Neural progenitor cell (in vitro differentiated cells): Measurements from ENCODE around the gene STT3A. TPM values are rescaled to one million over a fixed set of nuclear protein-coding genes. Genes with fewer than 3 reads are reported as not detected.

Source experiments
- DNase-seq: peaks from one replicate; pipeline ENCODE4 v3.0.0-alpha.2; 2016; ENCODE audit warnings: low spot score
- H2AFZ ChIP-seq: fragments of 200-600 bp; sonication (generic); replicated peaks from 2 replicates; pipeline ENCODE4 v1.6.1; 2016; ENCODE audit warnings: antibody characterized with exemption
- H3F3A ChIP-seq: fragments of 200-600 bp; sonication (generic); 2 replicates; pipeline ENCODE4 v1.6.1; 2016; ENCODE audit warnings: antibody characterized with exemption, low read depth
- H3K27ac ChIP-seq: fragments of 200-600 bp; sonication (generic); 2 replicates; pipeline ENCODE4 v1.5.1; 2016; ENCODE audit warnings: mild to moderate bottlenecking
- H3K27me3 ChIP-seq: fragments of 200-600 bp; sonication (generic); 2 replicates; pipeline ENCODE4 v1.6.1; 2016; ENCODE audit warnings: mild to moderate bottlenecking, moderate library complexity
- H3K36me3 ChIP-seq: fragments of 200-600 bp; sonication (generic); 2 replicates; pipeline ENCODE4 v1.5.1; 2016
- H3K4me1 ChIP-seq: fragments of 200-600 bp; sonication (generic); 2 replicates; pipeline ENCODE4 v1.6.1; 2016; ENCODE audit warnings: mixed run types
- H3K4me2 ChIP-seq: fragments of 200-600 bp; sonication (generic); 2 replicates; pipeline ENCODE4 v1.6.1; 2016
- H3K4me3 ChIP-seq: fragments of 200-600 bp; sonication (generic); 2 replicates; pipeline ENCODE4 v1.5.1; 2016
- H3K79me2 ChIP-seq: fragments of 200-600 bp; sonication (generic); 2 replicates; pipeline ENCODE4 v1.6.1; 2016; ENCODE audit warnings: low read depth
- H3K9ac ChIP-seq: fragments of 200-600 bp; sonication (generic); 2 replicates; pipeline ENCODE4 v1.6.1; 2016
- H3K9me3 ChIP-seq: fragments of 200-600 bp; sonication (generic); 2 replicates; pipeline ENCODE4 v1.5.1; 2016; ENCODE audit warnings: low read depth
- H4K20me1 ChIP-seq: fragments of 200-600 bp; sonication (generic); 2 replicates; pipeline ENCODE4 v1.6.1; 2016; ENCODE audit warnings: low read depth
- H3K27ac Mint-ChIP-seq: 3 replicates; pipeline ENCODE4 v1.8.0; 2021; ENCODE audit warnings: mixed read lengths
- H3K27me3 Mint-ChIP-seq: 2 replicates; pipeline ENCODE4 v1.8.0; 2022; ENCODE audit warnings: low read depth, mild to moderate bottlenecking, inconsistent platforms, moderate library complexity, mixed read lengths; ENCODE audit not compliant: insufficient read depth
- H3K36me3 Mint-ChIP-seq: 3 replicates; pipeline ENCODE4 v1.8.0; 2021; ENCODE audit warnings: mixed read lengths
- H3K4me1 Mint-ChIP-seq: 3 replicates; pipeline ENCODE4 v1.8.0; 2021; ENCODE audit warnings: mixed read lengths
- H3K4me3 Mint-ChIP-seq: 3 replicates; pipeline ENCODE4 v1.8.0; 2021; ENCODE audit warnings: mild to moderate bottlenecking, moderate library complexity, mixed read lengths
- H3K9me3 Mint-ChIP-seq: 3 replicates; pipeline ENCODE4 v1.8.0; 2020; ENCODE audit warnings: mixed read lengths
- CTCF ChIP-seq: fragments of 200-600 bp; sonication (generic); IDR thresholded peaks from 2 replicates; pipeline ENCODE4 v1.5.1; 2017; ENCODE audit warnings: antibody characterized with exemption, mild to moderate bottlenecking
- EZH2 ChIP-seq: fragments of 200-600 bp; sonication (generic); IDR thresholded peaks from 2 replicates; pipeline ENCODE4 v1.6.1; 2017; ENCODE audit warnings: antibody characterized with exemption, mild to moderate bottlenecking, moderate library complexity
- EZH2phosphoT487 ChIP-seq: fragments of 200-600 bp; sonication (generic); IDR thresholded peaks from 2 replicates; pipeline ENCODE4 v1.6.1; 2017; ENCODE audit warnings: antibody characterized with exemption
- total RNA-seq: library from RNA; depleted of rRNA; stranded (reverse); fragments of >200 nt; gene quantifications from 2 replicates; pipeline ENCODE4 v1.2.3, GENCODE V29; 2015; ENCODE audit warnings: low replicate concordance

STT3A gene
- total RNA-seq, 1 donor from 2014 or later = 111 TPM

- peak overlapping the region; percentile 85 for H3K9ac ChIP-seq
- no peak for DNase-seq
- H3K4me3 Mint-ChIP-seq = peak overlapping the region; percentile 95
- H3K4me2 ChIP-seq = peak overlapping the region; percentile 95
- TF ChIP-seq EZH2 (no peak), CTCF (peak; percentile 6), EZH2phosphoT487 (no peak)
- peaks cover 3% of the 10 kb centered on the region for H3K27me3 Mint-ChIP-seq
- H3K27ac ChIP-seq = peak overlapping the region; percentile 95
- H3K9me3 Mint-ChIP-seq = no peaks in the 10 kb centered on the region
- H3K27me3 ChIP-seq = no peaks in the 10 kb centered on the region
- peak overlapping the region; percentile 89 for H3K4me3 ChIP-seq
- peaks cover 16% of the 10 kb centered on the region for H3K4me1 Mint-ChIP-seq
- H2AFZ ChIP-seq = peak overlapping the region; percentile 95
- peaks cover 9% of the 10 kb centered on the region for H3K36me3 Mint-ChIP-seq
- H3K4me1 ChIP-seq = peaks cover 23% of the 10 kb centered on the region
- H3K79me2 ChIP-seq = peaks cover 46% of the 10 kb centered on the region
- H3F3A ChIP-seq = peaks cover 32% of the 10 kb centered on the region
- H3K9me3 ChIP-seq = no peaks in the 10 kb centered on the region
- H3K27ac Mint-ChIP-seq = peak overlapping the region; percentile 64
- H3K36me3 ChIP-seq = peaks cover 13% of the 10 kb centered on the region
- H4K20me1 ChIP-seq = no peaks in the 10 kb centered on the region
Observed at GRCh38 chr11:125625225-125625629, 32.6 kb downstream of the STT3A start.

DNA sequence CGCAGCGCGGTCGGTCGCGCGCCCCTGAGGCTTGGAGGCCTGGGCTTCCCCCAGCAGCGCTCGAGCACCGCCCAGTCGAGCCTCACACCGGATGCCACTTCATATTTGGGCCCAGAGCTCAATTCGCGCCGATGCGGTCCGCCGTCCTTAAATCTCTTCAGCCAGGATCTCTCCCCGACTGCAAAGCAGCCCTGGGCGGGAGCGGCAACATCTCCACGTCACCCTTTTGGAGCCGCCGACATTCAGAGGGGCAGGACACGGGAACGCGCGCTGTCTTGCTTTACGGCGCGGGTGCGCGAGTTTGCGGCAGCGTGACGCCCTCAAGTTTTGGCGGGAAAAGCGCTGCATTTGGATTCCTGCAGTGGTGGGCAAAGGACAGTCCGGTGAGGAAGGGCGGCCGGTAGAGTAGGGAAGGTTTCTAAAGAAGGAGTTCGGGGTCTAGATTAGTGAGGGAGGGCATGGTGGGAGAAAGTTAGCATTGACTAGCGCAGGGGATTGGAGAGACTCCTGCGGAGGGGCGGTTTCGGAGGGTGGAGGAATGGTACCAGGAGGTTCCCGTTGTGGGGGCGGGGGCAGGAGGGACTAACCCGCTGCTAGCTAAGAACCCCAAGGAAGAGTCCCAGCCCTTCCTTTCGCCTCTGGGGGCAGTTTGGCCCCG is 33.1 kb downstream of the STT3A start:
- H3K4me2 ChIP-seq = peak overlapping the region; percentile 95

GRCh38 chr11:125626288-125626950 is 33.8 kb downstream of the STT3A start:
- H2AFZ ChIP-seq = peak overlapping the region; percentile 95
- no peaks in the 10 kb centered on the region for H3K9me3 ChIP-seq
- TF ChIP-seq EZH2 (no peak), CTCF (peak; percentile 48)

More for the DNA sequence above, 33.1 kb downstream of the STT3A start:
- TF ChIP-seq CTCF = no peak
- peak; percentile 16 for TF ChIP-seq EZH2
- H3K4me1 Mint-ChIP-seq = peaks cover 16% of the 10 kb centered on the region
- H4K20me1 ChIP-seq = no peaks in the 10 kb centered on the region
- H3K27me3 ChIP-seq = no peaks in the 10 kb centered on the region
- H3K4me1 ChIP-seq = peaks cover 23% of the 10 kb centered on the region
- H3K36me3 Mint-ChIP-seq = peaks cover 9% of the 10 kb centered on the region
- H3K9me3 ChIP-seq = no peaks in the 10 kb centered on the region
- peaks cover 13% of the 10 kb centered on the region for H3K36me3 ChIP-seq
- H3K79me2 ChIP-seq = peaks cover 51% of the 10 kb centered on the region
- H3K9me3 Mint-ChIP-seq = no peaks in the 10 kb centered on the region
- peak overlapping the region; percentile 95 for H2AFZ ChIP-seq
- peak; percentile 98 for DNase-seq
- peaks cover 32% of the 10 kb centered on the region for H3F3A ChIP-seq
- H3K27me3 Mint-ChIP-seq = peaks cover 3% of the 10 kb centered on the region
- H3K27ac Mint-ChIP-seq = peak overlapping the region; percentile 85
- H3K4me3 Mint-ChIP-seq = peak overlapping the region; percentile 95
- H3K9ac ChIP-seq = peak overlapping the region; percentile 85
- H3K4me3 ChIP-seq = peak overlapping the region; percentile 89
- H3K27ac ChIP-seq = peak overlapping the region; percentile 95

More at GRCh38 chr11:125626288-125626950, 33.8 kb downstream of the STT3A start:
- no peaks in the 10 kb centered on the region for H3K9me3 Mint-ChIP-seq
- peak; percentile 92 for DNase-seq
- H3K4me1 Mint-ChIP-seq = peaks cover 16% of the 10 kb centered on the region
- no peaks in the 10 kb centered on the region for H3K27me3 ChIP-seq
- H3K79me2 ChIP-seq = peaks cover 53% of the 10 kb centered on the region
- H3K4me3 ChIP-seq = peak overlapping the region; percentile 89
- peak overlapping the region; percentile 78 for H3K27ac Mint-ChIP-seq
- peaks cover 23% of the 10 kb centered on the region for H3K4me1 ChIP-seq
- H4K20me1 ChIP-seq = no peaks in the 10 kb centered on the region
- H3K9ac ChIP-seq = peak overlapping the region; percentile 85
- peaks cover 3% of the 10 kb centered on the region for H3K27me3 Mint-ChIP-seq
- peaks cover 8% of the 10 kb centered on the region for H3K36me3 Mint-ChIP-seq
- peak overlapping the region; percentile 95 for H3K4me2 ChIP-seq
- H3F3A ChIP-seq = peaks cover 32% of the 10 kb centered on the region
- H3K36me3 ChIP-seq = peaks cover 19% of the 10 kb centered on the region
- H3K27ac ChIP-seq = peak overlapping the region; percentile 95
- peak overlapping the region; percentile 95 for H3K4me3 Mint-ChIP-seq
